NCI-H1417 treated with DMSO at 0.1 percent for 48 hours (cell line): ENCODE measurements around the gene WHRN.

Experiments used
- DNase-seq: peaks from one replicate; lab custom pipeline; 2025; lab: John Stamatoyannopoulos, UW

The WHRN gene

GRCh38 chr9:114513959-114514267 is 8.6 kb upstream of the WHRN start:
- DNase-seq = no peak

DNA sequence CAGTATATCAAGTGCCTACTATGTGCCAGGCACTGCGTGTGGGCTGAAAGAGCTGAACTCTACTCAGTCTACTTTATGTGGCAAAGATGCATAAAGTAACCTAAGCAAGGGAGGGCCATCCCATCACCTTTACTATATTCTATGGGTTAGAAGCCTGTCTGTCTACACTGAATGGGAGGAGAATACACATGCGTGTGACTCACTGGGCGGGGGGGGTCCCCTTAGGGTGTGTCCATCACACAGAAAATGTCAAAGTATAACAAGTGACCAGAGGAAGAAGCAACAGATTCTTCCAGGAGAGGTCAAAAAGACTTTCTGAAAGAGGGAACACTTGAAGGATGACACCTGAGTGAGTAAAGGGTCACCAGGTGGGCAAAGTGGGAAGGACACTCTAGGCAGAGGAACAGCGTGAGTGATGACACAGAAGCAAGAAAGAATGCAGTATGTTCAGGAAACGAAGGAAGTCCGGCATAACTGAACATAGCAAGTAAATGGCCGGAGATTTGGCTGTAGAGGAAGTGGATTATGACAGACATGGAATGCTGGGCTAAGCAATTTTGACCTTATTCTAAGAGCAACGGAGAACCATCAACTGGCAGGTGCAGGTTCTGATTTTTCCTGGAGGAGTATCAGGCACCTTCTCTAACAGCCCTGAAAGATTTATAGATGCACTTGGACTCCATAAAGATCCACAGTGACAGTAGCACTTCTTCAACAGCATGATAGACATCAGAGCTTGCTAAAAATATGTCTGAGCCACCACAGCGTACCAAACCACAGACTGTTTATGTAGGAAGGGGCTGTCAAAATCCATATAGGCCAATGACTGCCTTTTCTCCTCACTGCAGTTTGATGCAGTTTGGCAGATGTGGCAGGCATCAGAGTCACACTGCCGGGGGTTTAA is 8.0 kb upstream of the WHRN start:
- no peak for DNase-seq

- no peak for DNase-seq
Measured at GRCh38 chr9:114511978-114512874, 7.0 kb upstream of the WHRN start.

GRCh38 chr9:114507726-114508125 is 2.5 kb upstream of the WHRN start:
- no peak for DNase-seq

- DNase-seq = no peak
Measured at GRCh38 chr9:114506082-114506390, 763 bp upstream of the WHRN start.

DNA sequence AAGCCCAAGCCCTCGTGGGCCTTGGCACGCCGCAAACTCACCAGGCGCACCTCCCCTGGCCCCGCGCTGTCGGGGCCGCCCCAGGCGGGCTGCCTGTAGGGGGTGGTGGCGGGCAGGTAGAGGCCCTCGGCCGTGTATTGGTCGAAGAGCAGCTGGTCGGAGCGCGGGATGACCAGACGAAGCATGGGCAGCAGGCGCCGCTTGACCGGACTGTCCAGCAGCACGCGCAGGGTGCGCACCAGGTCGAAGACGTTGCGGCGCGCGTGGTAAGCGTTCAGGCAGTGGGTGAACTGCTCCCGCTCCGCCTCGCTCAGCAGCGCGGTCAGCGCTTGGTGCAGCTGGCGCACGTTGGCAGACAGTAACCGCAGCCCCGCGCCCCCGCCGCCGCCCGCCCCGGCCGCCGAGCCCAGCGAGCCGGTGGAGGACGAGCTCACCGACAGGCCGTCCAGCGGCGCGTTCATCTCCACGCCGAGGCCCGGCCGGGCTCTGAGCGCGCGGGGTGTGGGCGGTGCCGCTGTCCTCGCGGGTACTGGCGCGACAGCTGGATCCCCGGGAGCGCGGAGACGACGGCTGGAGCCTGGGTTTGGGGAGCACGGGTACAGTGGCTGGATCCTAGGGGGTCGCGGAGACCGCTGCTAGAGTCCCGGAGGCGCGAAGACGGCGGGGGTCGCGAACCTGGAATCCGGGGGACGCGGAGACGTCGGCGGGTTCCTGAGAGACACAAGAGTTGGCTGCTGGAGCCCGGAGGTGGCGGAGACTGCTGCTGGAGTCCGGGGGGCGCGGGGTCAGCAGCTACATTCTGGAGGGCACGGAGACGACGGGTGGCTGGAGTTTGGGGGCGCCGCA is 709 bp downstream of the WHRN start:
- no peak for DNase-seq

DNA sequence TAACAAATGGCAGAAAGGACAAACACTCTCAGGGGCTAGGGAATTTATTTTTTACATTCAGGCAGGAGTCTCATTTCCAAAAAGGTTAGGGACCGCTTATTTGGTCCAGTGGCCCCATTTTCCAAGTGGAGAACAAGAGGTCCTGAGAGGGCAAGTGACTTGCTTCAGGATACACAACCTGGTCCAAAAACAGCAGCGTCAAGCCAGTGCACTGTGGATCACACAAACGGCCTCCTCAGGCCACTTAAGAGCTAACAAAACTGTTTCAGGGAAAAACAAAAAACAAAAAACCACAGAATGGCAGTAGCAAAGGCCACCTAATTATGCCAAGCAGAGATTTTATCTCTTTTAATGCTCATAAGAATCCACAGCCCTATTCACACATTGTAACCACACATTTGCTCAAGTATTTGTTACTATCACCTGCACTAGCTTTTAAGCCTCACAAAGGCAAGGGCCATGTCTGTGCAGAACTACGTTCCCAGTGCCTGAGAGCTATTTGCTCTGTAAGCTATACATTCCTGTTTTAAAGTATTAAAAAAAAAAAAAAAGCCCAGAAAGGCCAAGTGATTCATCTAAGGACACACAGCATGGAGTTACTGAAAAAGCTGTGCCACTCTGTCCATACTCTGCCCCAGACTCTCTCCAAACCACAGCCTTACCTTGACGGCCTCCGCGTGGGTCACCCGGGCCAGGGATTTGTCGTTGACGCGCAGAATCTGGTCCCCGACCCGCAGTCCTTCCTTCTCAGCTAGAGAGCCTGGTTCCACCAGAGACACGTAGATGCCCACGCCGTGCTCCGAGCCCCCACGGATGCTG is 1.5 kb downstream of the WHRN start:
- no peak for DNase-seq

DNA sequence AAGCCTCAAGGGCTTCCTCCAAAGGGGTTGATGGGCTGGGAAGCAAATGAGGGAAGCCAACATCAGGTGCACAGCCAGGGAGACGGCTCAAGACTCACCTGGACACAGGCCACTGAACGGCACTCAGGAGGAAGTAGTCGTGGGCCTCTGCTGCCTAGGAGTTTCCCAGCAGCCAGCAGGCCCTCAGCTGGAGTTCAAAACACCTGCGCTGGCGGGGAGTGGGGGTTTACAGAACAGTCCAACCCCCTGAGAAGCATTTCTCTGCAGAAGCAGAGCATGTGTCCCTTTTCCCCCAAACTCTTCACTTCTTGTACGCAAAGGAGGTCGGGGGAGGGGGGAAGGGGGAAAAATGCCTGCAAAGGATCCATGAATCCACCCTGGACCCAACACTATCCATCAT is 2.3 kb downstream of the WHRN start:
- DNase-seq = no peak

- DNase-seq = no peak
Measured at GRCh38 chr9:114501796-114502682, 3.2 kb downstream of the WHRN start.

GRCh38 chr9:114500697-114501292 is 4.5 kb downstream of the WHRN start:
- no peak for DNase-seq

DNA sequence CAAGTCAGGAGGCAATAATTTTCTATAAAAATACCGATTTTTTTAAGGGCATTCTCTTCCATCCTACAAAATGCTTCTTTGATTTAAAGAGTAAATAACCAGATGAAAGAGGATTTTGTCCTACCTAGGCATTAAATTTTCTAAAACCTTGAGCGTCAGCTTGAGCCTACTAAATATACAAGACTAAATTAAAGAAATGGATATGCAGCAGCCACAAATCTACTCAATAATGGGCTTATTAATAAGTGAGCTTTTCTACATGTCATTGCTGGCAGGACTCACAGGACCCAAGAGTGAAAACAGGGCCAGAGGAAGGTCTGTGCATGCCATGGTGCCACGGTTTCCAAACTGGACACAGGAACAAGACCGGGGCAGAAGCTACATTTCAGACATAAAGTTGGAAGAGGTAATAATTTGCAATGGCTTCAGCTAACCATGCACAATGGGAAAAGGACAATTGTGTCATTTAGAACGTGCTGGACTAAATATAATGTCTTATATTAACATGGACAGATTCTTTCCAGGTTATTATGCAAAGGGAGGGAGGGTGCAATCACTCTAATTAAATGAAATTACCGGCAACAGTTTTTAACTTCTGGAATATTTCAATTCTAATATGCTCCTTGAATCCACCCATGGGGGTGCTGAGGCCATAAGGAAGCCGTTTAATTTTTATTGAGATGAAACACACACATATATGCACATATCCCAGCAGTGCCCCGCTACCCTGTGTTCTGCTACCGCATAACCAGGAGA is 5.2 kb downstream of the WHRN start:
- DNase-seq = no peak

- no peak for DNase-seq
Measured at GRCh38 chr9:114499528-114499927, 5.7 kb downstream of the WHRN start.

DNA sequence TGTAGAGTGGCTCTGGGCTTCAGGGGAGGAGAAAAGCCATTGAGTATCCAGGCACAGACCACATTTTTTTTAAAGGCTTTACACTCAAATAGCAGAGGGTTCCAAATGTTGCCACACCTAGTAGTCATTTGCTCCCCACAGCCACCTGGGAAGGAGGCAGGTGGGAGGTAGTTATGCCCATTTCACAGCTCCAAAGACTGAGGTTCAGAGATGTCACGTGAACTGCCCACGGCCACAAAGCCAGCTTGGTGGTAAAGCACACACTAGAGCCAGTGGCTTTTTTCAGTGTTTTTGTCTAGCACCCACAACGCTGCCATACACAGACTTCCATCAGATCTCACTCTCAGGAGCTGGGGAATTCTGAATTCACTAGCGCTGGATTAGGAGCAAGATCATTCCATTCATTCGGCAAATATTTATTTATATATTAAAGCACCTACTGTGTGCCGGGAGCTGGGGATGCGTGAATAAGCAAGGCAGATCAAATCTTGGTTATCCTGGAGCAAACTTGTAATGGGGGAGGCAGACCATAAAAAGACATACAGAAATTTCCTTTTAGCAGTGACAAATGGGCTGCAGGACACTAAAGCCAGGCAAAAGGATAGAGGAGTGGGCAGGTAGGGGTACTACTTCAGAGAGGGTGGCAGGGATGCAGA is 7.4 kb downstream of the WHRN start:
- no peak for DNase-seq

DNA sequence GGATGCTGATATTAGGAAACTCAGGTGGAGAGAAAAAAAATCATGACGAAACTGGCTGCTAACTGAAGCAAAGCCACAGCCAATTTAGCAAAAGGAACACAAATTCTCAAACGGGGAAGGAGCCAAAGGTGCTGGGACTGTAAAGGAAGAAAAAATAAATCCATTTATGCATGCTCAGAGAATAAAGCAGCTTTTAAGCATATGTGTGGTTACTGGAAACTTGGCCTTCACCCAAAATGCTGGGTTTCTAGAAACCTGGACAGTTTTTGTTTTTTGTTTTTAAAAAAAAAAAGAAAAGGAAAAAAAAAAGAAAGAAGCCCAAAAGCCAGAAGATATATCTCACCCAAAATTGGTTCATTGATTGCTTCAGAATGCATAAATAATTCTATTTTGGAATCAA is 8.0 kb downstream of the WHRN start:
- DNase-seq = no peak

- DNase-seq = peak; percentile 34
Measured at GRCh38 chr9:114496011-114496410, 9.3 kb downstream of the WHRN start.

GRCh38 chr9:114494776-114495569 is 10.3 kb downstream of the WHRN start:
- no peak for DNase-seq

- DNase-seq = no peak
Measured at GRCh38 chr9:114493521-114494184, 11.6 kb downstream of the WHRN start.
